Measurements from ENCODE around the gene CHRD.

DNA sequence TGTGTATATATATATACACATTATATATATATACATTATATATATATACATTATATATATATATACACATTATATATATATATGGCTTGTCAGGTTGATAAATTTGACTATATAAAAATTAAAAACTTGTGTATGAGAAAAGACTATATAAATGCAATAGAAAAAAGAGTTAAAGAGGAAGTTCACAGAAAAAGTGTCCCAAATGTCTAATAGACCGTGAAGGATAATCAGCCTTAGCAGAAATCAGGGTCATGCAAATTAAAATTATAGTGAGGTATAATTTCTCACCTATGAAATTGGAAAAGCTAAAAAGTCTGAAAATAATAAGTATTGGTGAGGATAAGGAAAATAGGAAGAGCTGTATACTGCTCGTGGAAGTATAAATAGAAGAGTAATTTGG, 51.1 kb downstream of the CHRD start:
- TF ChIP-seq MYC (IDR thresholded peaks at IDR 0.05; ENCODE audit: insufficient read depth, insufficient read length, insufficient replicate concordance, low read length, severe bottlenecking) (no peak), NR2F1 (conservative IDR thresholded peaks at IDR 0.05) (no peak), JUNB (IDR thresholded peaks at IDR 0.05) (no peak), SUPT20H (IDR thresholded peaks at IDR 0.05; ENCODE audit: borderline replicate concordance, control insufficient read depth, low read depth, low read length) (no peak), JUND (IDR thresholded peaks at IDR 0.05; ENCODE audit: low read depth, low read length) (no peak)
- TF ChIP-seq, protein P1, sequence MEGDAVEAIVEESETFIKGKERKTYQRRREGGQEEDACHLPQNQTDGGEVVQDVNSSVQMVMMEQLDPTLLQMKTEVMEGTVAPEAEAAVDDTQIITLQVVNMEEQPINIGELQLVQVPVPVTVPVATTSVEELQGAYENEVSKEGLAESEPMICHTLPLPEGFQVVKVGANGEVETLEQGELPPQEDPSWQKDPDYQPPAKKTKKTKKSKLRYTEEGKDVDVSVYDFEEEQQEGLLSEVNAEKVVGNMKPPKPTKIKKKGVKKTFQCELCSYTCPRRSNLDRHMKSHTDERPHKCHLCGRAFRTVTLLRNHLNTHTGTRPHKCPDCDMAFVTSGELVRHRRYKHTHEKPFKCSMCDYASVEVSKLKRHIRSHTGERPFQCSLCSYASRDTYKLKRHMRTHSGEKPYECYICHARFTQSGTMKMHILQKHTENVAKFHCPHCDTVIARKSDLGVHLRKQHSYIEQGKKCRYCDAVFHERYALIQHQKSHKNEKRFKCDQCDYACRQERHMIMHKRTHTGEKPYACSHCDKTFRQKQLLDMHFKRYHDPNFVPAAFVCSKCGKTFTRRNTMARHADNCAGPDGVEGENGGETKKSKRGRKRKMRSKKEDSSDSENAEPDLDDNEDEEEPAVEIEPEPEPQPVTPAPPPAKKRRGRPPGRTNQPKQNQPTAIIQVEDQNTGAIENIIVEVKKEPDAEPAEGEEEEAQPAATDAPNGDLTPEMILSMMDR (IDR thresholded peaks at IDR 0.05 in 2 of 3, conservative IDR thresholded peaks at IDR 0.05 in 1 of 3; ENCODE audit: control insufficient read depth in 2 of 3, extremely low read depth in 1 of 3, insufficient read depth in 1 of 3, low read depth in 3 of 3, low read length in 3 of 3) = no peak

All from GM12878 (cell line).